ENCODE results near the gene PAWR.

PAWR gene

DNA sequence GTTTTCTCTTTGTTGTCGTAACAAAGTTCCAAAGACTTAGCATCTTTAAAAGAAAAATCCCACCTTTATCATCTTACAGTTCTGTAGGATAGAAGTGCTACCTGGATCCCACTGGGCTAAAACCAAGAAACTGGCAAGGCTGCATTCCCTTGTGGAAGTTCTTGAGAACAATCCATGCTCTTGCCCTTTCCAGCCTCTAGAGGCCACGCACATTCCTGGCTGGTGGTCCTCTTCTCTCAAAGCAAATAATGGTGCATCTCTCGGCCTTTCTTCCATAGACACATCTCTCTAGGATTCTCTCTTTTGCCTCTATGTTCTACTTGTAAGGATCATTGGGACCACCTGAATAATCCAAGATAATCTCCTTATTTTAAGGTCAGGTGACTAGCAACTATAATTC lies 8.2 kb upstream of the PAWR start:
- H3K27me3 ChIP-seq (ENCODE audit: insufficient read depth, low read length): no peaks in the 10 kb centered on the region
- H3K4me1 ChIP-seq (ENCODE audit: control insufficient read depth, insufficient read depth, low read length, unreplicated experiment): no peaks in the 10 kb centered on the region
- H2AFZ ChIP-seq (ENCODE audit: low read length, unreplicated experiment): no peak overlapping the region
- H3K27ac ChIP-seq (ENCODE audit: low read depth, low read length): no peak overlapping the region
- H3K4me3 ChIP-seq (ENCODE audit: low read depth, low read length): no peak overlapping the region
- H3K79me2 ChIP-seq (ENCODE audit: control insufficient read depth, insufficient read depth, low read length, unreplicated experiment): no peaks in the 10 kb centered on the region
- H3K36me3 ChIP-seq (ENCODE audit: insufficient read depth, low read length): no peaks in the 10 kb centered on the region

DNA sequence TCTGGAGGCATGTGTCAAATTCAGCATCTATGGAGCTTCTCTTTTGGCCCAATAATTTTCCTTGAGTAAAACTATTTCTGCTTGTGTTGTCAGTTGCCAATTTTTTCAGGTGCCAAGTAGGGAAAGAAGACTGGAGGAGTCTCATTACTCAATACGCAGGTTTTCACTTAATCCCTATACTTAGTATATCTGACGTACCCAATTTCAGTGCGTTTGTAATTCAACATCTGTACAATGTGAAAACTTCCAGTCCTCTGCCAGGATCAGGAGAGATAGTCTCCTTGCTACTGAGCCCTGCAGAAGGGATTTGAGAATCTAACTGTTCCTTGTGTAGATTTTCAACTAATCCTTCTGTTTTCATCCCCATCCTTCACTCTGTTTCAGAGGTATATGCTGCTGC lies 5.7 kb upstream of the PAWR start:
- H3K4me1 ChIP-seq (ENCODE audit: control insufficient read depth, insufficient read depth, low read length, unreplicated experiment): peaks cover 16% of the 10 kb centered on the region
- H2AFZ ChIP-seq (ENCODE audit: low read length, unreplicated experiment): no peak overlapping the region
- no peak overlapping the region for H3K4me3 ChIP-seq (ENCODE audit: low read depth, low read length)
- no peaks in the 10 kb centered on the region for H3K79me2 ChIP-seq (ENCODE audit: control insufficient read depth, insufficient read depth, low read length, unreplicated experiment)
- no peaks in the 10 kb centered on the region for H3K27me3 ChIP-seq (ENCODE audit: insufficient read depth, low read length)
- no peak overlapping the region for H3K27ac ChIP-seq (ENCODE audit: low read depth, low read length)
- H3K36me3 ChIP-seq (ENCODE audit: insufficient read depth, low read length): no peaks in the 10 kb centered on the region

DNA sequence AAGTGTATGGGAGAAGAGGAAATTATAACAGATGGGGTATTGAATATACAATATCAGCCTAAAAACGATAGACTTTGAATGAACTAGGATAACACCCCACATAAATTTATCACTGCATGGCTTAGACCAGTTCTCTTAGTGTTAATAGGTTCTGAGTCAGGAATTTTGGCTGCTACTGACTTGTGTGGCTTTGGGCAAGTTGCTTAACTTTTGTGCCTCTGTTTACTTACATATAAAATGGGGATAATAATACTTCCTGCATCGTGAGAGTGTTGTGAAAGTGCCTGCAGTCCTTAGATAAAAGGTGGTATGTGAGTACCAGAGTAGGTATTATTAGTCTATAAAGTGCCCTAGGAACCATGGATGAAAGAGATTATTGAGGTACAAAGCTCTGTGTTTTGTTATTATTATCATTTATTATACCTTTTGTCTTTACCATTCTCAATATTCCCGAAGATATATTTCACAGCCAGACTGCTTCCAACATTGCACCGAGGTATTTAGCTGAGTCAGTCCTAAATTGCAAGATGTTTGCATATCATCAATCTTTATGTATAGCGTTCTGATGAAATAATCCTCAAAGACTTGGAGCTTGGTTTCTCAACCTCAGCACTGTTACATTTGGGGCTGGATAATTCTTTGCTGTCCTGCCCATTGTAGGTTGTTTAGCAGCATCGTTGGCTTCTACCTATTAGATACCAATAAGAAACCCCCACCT lies 2.3 kb upstream of the PAWR start:
- Histone ChIP-seq H3K27me3 (ENCODE audit: insufficient read depth, low read length) (no peaks in the 10 kb centered on the region), H3K4me3 (ENCODE audit: low read depth, low read length) (no peak overlapping the region), H2AFZ (ENCODE audit: low read length, unreplicated experiment) (peak overlapping the region; percentile 24), H3K36me3 (ENCODE audit: insufficient read depth, low read length) (no peaks in the 10 kb centered on the region), H3K27ac (ENCODE audit: low read depth, low read length) (no peak overlapping the region), H3K79me2 (ENCODE audit: control insufficient read depth, insufficient read depth, low read length, unreplicated experiment) (peaks cover 20% of the 10 kb centered on the region), H3K4me1 (ENCODE audit: control insufficient read depth, insufficient read depth, low read length, unreplicated experiment) (peaks cover 16% of the 10 kb centered on the region)

DNA sequence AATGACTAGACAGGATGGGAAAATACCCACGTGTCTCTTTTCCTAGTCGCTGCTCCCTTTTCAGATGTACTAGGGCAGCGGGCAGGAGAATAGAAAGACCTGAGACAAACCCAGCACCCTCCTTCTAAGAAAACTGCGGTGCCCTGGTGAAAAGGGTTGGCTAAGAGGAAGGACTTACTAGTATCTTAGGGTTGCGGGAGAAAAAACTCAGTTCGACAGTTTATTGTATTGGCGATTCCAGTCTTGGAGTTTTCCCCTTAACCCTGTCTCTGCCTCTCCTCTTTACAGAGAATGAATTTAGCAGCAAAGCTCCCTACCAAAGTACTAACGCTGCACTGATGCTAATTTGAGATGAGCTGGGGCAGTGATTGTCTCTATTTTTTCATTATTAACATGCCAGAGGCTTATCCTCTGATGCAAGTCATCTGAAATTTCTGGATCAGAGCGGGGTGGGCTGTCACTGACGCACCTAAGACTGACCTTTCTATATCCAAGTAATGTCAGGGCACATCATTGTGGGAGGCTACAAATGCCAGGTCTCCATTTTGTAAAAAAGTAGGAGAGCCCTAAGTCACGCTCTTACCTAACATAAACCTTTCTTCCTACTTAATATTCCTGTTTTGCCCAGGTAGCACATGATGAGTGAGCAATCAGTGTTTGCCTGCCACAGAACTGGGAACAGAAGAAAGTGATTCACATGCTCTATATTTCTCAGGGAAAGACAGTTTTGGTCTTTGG lies 916 bp upstream of the PAWR start:
- H3K4me1 ChIP-seq (ENCODE audit: control insufficient read depth, insufficient read depth, low read length, unreplicated experiment): peaks cover 17% of the 10 kb centered on the region
- H3K27me3 ChIP-seq (ENCODE audit: insufficient read depth, low read length): no peaks in the 10 kb centered on the region
- H3K79me2 ChIP-seq (ENCODE audit: control insufficient read depth, insufficient read depth, low read length, unreplicated experiment): peaks cover 33% of the 10 kb centered on the region
- peak overlapping the region; percentile 87 for H3K27ac ChIP-seq (ENCODE audit: low read depth, low read length)
- no peaks in the 10 kb centered on the region for H3K36me3 ChIP-seq (ENCODE audit: insufficient read depth, low read length)
- H2AFZ ChIP-seq (ENCODE audit: low read length, unreplicated experiment): peak overlapping the region; percentile 45
- peak overlapping the region; percentile 78 for H3K4me3 ChIP-seq (ENCODE audit: low read depth, low read length)

DNA sequence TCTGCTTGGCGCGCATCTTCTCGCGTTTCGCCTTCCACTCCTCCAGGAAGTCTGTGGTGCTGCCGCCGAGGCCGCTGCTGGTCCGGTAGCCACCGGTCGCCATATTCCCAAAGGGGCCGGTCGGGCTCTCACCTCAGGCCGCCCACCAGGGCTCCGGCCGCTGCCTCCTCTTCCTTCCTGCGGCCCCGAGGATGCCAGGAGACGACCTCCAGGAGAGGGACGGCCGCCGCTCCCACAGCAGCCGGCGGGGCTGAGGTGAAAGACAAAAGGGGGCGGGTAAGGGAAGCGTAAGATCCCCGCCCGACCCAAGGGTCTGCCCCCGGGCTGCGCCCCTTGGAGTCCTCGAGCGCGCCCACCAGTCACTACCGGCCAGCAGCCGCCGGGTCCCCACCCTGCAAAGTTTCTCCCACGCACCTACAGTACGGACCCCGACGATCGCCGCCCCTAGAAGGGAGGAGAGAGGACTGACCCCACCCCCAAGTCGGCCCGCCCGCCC lies 574 bp downstream of the PAWR start:
- Histone ChIP-seq H3K27me3 (ENCODE audit: insufficient read depth, low read length) (no peaks in the 10 kb centered on the region), H3K4me3 (ENCODE audit: low read depth, low read length) (peak overlapping the region; percentile 78), H3K27ac (ENCODE audit: low read depth, low read length) (peak overlapping the region; percentile 62; the same call in 1 of the 2 replicates), H2AFZ (ENCODE audit: low read length, unreplicated experiment) (peak overlapping the region; percentile 95), H3K36me3 (ENCODE audit: insufficient read depth, low read length) (no peaks in the 10 kb centered on the region), H3K79me2 (ENCODE audit: control insufficient read depth, insufficient read depth, low read length, unreplicated experiment) (peaks cover 48% of the 10 kb centered on the region), H3K4me1 (ENCODE audit: control insufficient read depth, insufficient read depth, low read length, unreplicated experiment) (peaks cover 31% of the 10 kb centered on the region)

DNA sequence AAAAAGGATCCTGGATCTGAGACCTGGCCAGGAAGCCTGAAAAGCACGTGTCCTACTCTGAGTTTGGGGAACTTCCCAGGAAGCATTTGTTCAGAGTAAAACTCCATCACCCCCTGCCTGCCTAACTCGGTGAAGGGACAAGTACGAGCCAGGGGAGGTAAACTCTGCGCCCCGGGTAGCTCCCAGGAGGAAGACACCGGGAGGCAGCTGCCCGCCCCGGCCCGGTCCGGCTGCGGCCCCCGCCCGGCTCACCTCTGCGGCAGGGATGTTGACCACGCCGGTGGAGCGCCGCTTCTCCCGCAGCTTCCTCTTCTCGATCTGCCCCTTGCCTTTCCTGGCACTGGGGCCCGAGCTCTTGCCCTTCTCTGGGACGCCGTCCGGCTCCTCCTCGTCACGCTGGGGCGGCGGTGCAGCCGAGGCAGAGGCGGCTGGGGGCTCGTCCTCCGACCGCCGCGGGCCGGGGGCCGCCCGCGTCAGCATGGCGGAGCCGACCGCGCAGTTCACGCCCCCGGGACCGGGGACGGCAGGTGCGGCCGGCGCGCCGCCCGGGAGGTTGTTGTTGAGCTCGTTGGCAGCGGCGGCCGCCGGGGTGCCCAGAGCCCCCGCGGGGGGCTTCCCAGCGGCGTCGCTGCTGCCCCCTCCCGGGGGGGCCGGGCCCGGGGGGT lies 1.2 kb downstream of the PAWR start:
- peak overlapping the region; percentile 78 for H3K4me3 ChIP-seq (ENCODE audit: low read depth, low read length)

DNA sequence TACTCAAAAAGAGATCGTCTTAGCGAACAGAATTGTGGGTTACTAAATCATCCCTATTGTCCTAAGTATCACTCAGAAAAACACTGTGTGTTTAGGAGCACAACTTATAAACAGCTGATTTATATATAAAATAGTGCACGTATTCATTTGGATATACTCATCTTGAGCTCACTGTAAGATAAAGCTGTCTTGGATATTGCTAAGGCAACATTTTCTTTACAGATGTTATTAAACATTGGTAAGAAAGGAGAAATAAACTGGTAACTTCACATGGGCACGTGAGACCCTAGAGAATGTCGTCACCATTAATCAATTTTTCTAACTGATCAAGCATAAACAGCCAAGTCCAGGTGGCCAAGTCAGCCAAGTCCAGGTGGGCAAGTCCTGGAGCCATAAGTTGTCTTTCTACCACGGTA lies 1.7 kb downstream of the PAWR start:
- H3K27me3 ChIP-seq (ENCODE audit: insufficient read depth, low read length): no peaks in the 10 kb centered on the region
- H3K36me3 ChIP-seq (ENCODE audit: insufficient read depth, low read length): no peaks in the 10 kb centered on the region
- peaks cover 39% of the 10 kb centered on the region for H3K4me1 ChIP-seq (ENCODE audit: control insufficient read depth, insufficient read depth, low read length, unreplicated experiment)
- H3K4me3 ChIP-seq (ENCODE audit: low read depth, low read length): peak overlapping the region; percentile 78
- peaks cover 57% of the 10 kb centered on the region for H3K79me2 ChIP-seq (ENCODE audit: control insufficient read depth, insufficient read depth, low read length, unreplicated experiment)
- H3K27ac ChIP-seq (ENCODE audit: low read depth, low read length): peak overlapping the region; percentile 62
- H2AFZ ChIP-seq (ENCODE audit: low read length, unreplicated experiment): peak overlapping the region; percentile 53

More for the DNA sequence above, 1.2 kb downstream of the PAWR start:
- Histone ChIP-seq H3K79me2 (ENCODE audit: control insufficient read depth, insufficient read depth, low read length, unreplicated experiment) (peaks cover 53% of the 10 kb centered on the region), H3K4me1 (ENCODE audit: control insufficient read depth, insufficient read depth, low read length, unreplicated experiment) (peaks cover 37% of the 10 kb centered on the region), H2AFZ (ENCODE audit: low read length, unreplicated experiment) (peak overlapping the region; percentile 53), H3K27me3 (ENCODE audit: insufficient read depth, low read length) (no peaks in the 10 kb centered on the region), H3K27ac (ENCODE audit: low read depth, low read length) (peak overlapping the region; percentile 62), H3K36me3 (ENCODE audit: insufficient read depth, low read length) (no peaks in the 10 kb centered on the region)

DNA sequence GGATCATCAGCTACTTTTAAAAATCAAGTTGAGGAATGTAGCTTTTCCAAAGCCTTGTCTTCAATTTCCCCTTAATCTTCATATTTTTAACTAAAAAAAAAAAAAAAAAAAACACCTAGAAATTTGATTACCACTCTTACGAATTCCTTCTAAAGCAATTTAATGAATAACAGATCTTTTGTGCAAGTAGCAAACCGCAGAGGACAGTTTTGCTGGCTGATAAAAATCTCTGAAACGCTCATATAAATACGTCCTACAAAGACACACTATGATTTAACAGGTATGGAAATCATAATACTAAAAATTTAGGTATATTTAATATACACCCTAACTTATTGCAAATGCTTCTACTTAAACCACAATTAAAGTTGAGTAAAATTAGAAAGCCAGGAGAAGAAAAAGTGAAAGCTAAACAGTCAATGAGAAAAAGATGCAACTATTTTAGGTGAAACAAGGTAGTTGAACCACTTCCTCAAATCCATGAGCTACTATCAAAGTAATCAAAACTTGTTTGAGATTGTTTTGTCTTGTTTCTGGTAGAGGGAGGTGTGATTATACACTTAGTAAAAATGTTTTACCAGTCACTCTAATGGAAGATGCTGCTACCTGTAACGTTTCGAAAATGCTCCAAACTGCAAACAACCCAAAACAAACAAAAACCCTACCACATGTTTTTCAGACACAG lies 2.2 kb downstream of the PAWR start:
- Histone ChIP-seq H3K36me3 (ENCODE audit: insufficient read depth, low read length) (no peaks in the 10 kb centered on the region), H3K4me1 (ENCODE audit: control insufficient read depth, insufficient read depth, low read length, unreplicated experiment) (peaks cover 40% of the 10 kb centered on the region), H3K27ac (ENCODE audit: low read depth, low read length) (peak overlapping the region; percentile 62), H3K27me3 (ENCODE audit: insufficient read depth, low read length) (no peaks in the 10 kb centered on the region), H2AFZ (ENCODE audit: low read length, unreplicated experiment) (peak overlapping the region; percentile 53), H3K4me3 (ENCODE audit: low read depth, low read length) (peak overlapping the region; percentile 78), H3K79me2 (ENCODE audit: control insufficient read depth, insufficient read depth, low read length, unreplicated experiment) (peaks cover 63% of the 10 kb centered on the region)

DNA sequence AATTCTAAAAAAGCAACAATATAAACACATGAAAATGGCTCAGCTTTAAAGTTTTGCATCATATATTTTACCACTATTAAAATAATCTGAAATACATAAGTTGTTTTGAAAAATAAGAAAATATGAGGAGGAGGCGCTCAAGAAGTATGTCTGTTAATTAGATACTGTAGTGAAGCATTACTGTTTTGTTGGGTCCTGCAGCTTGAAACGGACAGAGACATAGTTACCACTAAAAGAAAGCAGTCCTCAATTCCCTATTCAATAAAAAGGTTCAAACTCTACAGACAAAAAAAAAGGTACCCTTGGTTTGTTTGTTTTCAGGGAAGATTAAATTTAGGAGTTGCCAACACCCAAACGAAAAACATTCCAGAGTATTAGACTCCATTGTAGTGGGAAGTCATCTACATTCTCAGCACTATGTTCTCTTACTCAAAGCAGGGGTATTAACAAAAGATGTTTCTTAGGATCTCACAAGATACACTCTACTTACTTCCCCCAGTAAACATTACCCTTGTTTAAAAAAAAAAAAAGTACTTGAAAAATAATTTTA lies 3.0 kb downstream of the PAWR start:
- H3K27ac ChIP-seq (ENCODE audit: low read depth, low read length): peak overlapping the region; percentile 9
- peaks cover 70% of the 10 kb centered on the region for H3K79me2 ChIP-seq (ENCODE audit: control insufficient read depth, insufficient read depth, low read length, unreplicated experiment)

DNA sequence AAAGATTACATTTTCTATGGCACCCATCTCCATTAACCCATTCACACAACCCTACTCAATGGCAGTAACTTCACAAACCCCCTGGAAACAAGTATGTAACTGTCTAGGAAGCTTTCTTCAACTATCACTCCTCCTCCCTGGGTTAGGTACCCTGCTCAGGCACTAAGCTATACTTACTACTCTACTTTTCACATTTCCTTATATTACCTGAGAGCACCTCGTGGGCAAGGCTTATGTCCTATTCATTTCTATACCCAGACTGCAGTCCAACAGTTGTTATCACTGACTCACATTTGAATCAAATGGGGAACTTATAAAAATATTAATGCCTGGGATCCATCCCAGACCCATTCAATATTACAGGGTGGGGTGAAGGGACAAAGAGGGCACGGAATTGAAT lies 4.6 kb downstream of the PAWR start:
- no peaks in the 10 kb centered on the region for H3K36me3 ChIP-seq (ENCODE audit: insufficient read depth, low read length)
- H2AFZ ChIP-seq (ENCODE audit: low read length, unreplicated experiment): no peak overlapping the region
- peaks cover 46% of the 10 kb centered on the region for H3K4me1 ChIP-seq (ENCODE audit: control insufficient read depth, insufficient read depth, low read length, unreplicated experiment)
- peak overlapping the region; percentile 37; the same call in 1 of the 2 replicates for H3K27ac ChIP-seq (ENCODE audit: low read depth, low read length)
- H3K4me3 ChIP-seq (ENCODE audit: low read depth, low read length): peak overlapping the region; percentile 78
- no peaks in the 10 kb centered on the region for H3K27me3 ChIP-seq (ENCODE audit: insufficient read depth, low read length)
- H3K79me2 ChIP-seq (ENCODE audit: control insufficient read depth, insufficient read depth, low read length, unreplicated experiment): peaks cover 86% of the 10 kb centered on the region

More for the DNA sequence above, 3.0 kb downstream of the PAWR start:
- Histone ChIP-seq H2AFZ (ENCODE audit: low read length, unreplicated experiment) (no peak overlapping the region), H3K36me3 (ENCODE audit: insufficient read depth, low read length) (no peaks in the 10 kb centered on the region), H3K4me1 (ENCODE audit: control insufficient read depth, insufficient read depth, low read length, unreplicated experiment) (peaks cover 43% of the 10 kb centered on the region), H3K27me3 (ENCODE audit: insufficient read depth, low read length) (no peaks in the 10 kb centered on the region), H3K4me3 (ENCODE audit: low read depth, low read length) (peak overlapping the region; percentile 78)
